Fibroblast of pulmonary artery (primary cell): Measurements from ENCODE around the gene EIF2AK2.

Experiments
- DNase-seq: peaks from one replicate; pipeline ENCODE4 v3.0.0-alpha.2; 2010; ENCODE audit warnings: low read depth
- H3K4me3 ChIP-seq: replicated peaks from 2 replicates; pipeline ENCODE4 v1.5.1; 2011; ENCODE audit warnings: low read depth, mild to moderate bottlenecking, control low read depth, low read length, moderate library complexity
- TF ChIP-seq, protein P1 (sequence below): IDR thresholded peaks from 2 replicates; pipeline ENCODE4 v1.5.1; 2011; ENCODE audit warnings: mild to moderate bottlenecking, control low read depth, low read length, inconsistent platforms; ENCODE audit errors: missing control alignments

EIF2AK2 gene

DNA sequence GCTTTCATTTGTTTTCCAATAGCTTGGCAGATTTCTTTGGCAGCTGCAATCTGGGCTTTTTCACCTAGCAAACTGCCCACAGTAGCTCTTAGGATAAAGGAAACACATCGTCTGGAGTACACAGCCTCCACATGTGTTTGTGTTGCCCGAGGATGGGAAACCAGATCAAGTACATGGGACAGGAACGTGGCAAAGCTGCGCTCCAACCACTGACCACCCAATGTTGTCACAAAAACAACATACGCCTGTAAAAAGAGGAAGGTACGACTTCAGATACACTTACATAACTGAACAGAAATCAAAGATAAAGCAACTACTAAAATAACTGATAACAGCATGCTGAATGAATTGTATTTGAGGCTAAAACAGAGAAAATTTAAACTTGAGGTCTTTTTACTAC, 88.1 kb downstream of the EIF2AK2 start:
- no peak for DNase-seq
- H3K4me3 ChIP-seq, result no peak overlapping the region
- TF ChIP-seq, protein P1, sequence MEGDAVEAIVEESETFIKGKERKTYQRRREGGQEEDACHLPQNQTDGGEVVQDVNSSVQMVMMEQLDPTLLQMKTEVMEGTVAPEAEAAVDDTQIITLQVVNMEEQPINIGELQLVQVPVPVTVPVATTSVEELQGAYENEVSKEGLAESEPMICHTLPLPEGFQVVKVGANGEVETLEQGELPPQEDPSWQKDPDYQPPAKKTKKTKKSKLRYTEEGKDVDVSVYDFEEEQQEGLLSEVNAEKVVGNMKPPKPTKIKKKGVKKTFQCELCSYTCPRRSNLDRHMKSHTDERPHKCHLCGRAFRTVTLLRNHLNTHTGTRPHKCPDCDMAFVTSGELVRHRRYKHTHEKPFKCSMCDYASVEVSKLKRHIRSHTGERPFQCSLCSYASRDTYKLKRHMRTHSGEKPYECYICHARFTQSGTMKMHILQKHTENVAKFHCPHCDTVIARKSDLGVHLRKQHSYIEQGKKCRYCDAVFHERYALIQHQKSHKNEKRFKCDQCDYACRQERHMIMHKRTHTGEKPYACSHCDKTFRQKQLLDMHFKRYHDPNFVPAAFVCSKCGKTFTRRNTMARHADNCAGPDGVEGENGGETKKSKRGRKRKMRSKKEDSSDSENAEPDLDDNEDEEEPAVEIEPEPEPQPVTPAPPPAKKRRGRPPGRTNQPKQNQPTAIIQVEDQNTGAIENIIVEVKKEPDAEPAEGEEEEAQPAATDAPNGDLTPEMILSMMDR, result no peak

DNA sequence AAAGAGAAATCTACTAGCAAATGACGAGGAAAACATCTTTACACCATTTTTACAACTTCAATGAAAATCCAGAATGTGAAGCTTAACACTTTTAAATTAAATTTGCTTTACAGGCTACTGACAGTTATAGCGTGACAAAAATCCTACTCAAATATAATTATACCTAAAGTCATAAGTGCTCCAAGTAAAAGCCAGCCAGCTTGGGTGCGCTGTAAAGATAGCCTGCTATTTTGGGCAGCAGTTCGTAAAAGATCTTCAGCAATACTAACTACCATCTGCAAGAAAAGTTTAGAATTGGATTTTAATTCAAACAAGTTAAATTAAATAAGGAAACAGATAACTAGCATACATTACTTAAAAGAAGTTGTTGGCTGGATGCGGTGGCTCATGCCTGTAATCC, 95.0 kb downstream of the EIF2AK2 start:
- no peak for DNase-seq
- no peak overlapping the region for H3K4me3 ChIP-seq
- TF ChIP-seq, protein P1, result no peak

DNA sequence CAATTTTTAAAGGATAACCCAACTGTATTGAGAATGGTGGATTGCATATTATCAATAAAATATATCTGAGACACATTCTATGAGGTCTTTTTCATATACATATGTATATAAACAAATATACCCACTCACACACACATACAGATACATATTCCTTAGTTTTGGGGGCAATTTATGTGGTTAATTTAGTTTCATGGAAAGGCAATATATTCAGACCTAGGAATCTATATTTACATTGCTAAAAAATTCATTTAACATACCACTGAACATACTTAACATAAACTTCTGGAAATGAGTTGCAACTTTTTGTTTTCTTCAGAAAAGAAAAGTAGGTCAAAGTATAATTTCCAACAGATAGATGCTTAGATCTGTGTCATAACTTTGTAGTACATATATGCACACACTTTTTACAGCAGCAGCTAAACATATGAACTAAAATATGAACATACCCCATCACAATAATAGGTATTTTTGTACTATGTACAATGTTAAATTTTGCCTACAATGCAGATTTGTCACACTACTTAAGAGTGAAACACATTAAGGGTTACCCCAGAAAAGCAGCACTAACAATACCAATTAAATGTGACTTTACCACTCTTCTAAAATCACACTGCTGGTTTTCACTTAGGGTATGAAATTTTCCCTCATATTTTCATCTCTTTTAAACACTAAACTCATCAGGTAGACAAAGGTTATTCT, 95.6 kb downstream of the EIF2AK2 start:
- H3K4me3 ChIP-seq, result no peak overlapping the region
- TF ChIP-seq, protein P1, result no peak

GRCh38 chr2:37060446-37060845, 96.3 kb downstream of the EIF2AK2 start:
- TF ChIP-seq, protein P1, result no peak
- no peak overlapping the region for H3K4me3 ChIP-seq
- no peak for DNase-seq

More for the DNA sequence above, 95.6 kb downstream of the EIF2AK2 start:
- DNase-seq, result no peak

DNA sequence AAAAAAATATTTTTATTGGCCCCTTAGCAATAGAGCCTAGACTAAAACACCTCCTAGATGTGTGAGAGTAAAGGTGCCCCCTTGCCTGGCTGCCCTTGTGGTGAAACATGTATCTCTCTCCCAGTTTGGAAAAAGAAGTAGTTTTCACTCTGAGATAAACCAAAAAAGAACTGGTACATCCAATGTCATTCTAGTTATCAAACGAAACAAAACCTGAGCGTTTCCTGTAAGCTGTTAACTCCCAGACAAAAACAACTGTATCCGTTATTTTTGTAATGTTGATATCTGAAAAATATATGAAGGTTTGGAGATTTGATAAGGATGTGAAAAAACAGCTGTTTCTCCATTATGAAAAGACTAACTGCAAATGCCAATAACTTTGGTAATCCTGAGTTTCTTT, 96.9 kb downstream of the EIF2AK2 start:
- no peak overlapping the region for H3K4me3 ChIP-seq
- TF ChIP-seq, protein P1, result no peak
- DNase-seq, result no peak

DNA sequence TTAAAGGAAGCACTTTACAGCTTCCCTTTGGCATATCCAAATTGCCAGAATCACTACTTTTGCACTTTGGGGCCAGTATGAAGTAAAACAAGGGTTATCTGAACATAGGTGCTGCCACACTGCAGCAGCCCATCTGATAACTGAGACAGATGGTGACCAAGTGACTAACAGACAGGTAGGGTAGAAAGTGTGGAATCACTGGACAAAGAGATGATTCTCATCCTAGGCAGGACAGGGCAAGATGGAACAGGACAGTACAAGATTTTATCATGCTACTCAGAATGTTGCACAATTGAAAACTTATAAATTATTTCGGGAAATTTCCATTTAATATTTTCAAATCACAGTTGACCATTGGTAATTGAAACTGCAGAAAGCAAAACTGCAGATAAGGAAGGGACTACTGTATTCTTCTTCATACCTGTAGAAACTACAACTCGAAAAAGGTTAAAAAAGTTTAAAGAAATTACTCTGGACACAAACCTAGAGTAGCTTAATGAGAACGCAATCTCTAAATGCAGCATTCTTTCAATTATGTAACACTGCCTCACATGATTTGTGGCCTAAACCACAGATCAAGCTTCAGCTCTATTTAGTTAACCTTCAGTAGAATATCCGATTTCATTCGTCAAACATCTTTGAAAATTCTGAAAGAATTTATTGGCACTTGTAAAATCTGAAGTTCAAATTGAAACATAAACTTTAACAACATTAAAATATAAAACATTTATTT, 104.0 kb downstream of the EIF2AK2 start:
- no peak overlapping the region for H3K4me3 ChIP-seq
- TF ChIP-seq, protein P1, result no peak
- DNase-seq, result no peak
